GM23338 (cell line): Measurements from ENCODE around the gene PARVB. TPM values are rescaled to one million over a fixed set of nuclear protein-coding genes. Genes with fewer than 3 reads are reported as not detected.

Experiments used
- ATAC-seq: fragments of 200-7000 bp; cut with Tn5 transposase; 3 replicates; pipeline ENCODE4 v1.9.1; 2020
- DNase-seq: peaks from one replicate; pipeline ENCODE4 v3.0.0-alpha.2; 2015; ENCODE audit warnings: low spot score
- H2AFZ ChIP-seq: fragments of 200-600 bp; sonication (generic); 2 replicates; pipeline ENCODE4 v1.8.0; 2016; ENCODE audit warnings: antibody characterized with exemption, mild to moderate bottlenecking, moderate library complexity
- H3F3A ChIP-seq: fragments of 200-600 bp; sonication (generic); replicated peaks from 2 replicates; pipeline ENCODE4 v1.8.0; 2017; ENCODE audit warnings: antibody characterized with exemption, mixed run types, low read depth
- H3K27ac ChIP-seq: fragments of 200-600 bp; sonication (generic); 2 replicates; pipeline ENCODE4 v1.6.1; 2016; ENCODE audit warnings: low read depth
- H3K27me3 ChIP-seq: fragments of 200-600 bp; sonication (generic); 2 replicates; pipeline ENCODE4 v1.8.0; 2016; ENCODE audit warnings: mild to moderate bottlenecking, mixed run types, moderate library complexity; ENCODE audit not compliant: insufficient read depth
- H3K36me3 ChIP-seq: fragments of 200-600 bp; sonication (generic); 2 replicates; pipeline ENCODE4 v1.8.0; 2016; ENCODE audit warnings: mild to moderate bottlenecking; ENCODE audit not compliant: insufficient read depth
- H3K4me1 ChIP-seq: fragments of 200-600 bp; sonication (generic); 2 replicates; pipeline ENCODE4 v1.8.0; 2016; ENCODE audit warnings: mild to moderate bottlenecking, moderate library complexity; ENCODE audit not compliant: insufficient read depth
- H3K4me2 ChIP-seq: fragments of 200-600 bp; sonication (generic); 2 replicates; pipeline ENCODE4 v1.7.1; 2017; ENCODE audit warnings: mixed run types
- H3K4me3 ChIP-seq: fragments of 200-600 bp; sonication (generic); 2 replicates; pipeline ENCODE4 v1.6.1; 2016; ENCODE audit warnings: mixed run types
- H3K79me2 ChIP-seq: fragments of 200-600 bp; sonication (generic); replicated peaks from 2 replicates; pipeline ENCODE4 v1.8.0; 2017; ENCODE audit warnings: mild to moderate bottlenecking; ENCODE audit not compliant: insufficient read depth
- H3K9me2 ChIP-seq: fragments of 200-600 bp; sonication (generic); 2 replicates; pipeline ENCODE4 v1.8.0; 2017; ENCODE audit not compliant: insufficient read depth
- H4K20me1 ChIP-seq: fragments of 200-600 bp; sonication (generic); replicated peaks from 2 replicates; pipeline ENCODE4 v1.8.0; 2017; ENCODE audit warnings: mild to moderate bottlenecking; ENCODE audit not compliant: insufficient read depth
- H3K27ac Mint-ChIP-seq: 2 replicates; pipeline ENCODE4 v1.8.0; 2020; ENCODE audit warnings: inconsistent platforms, mild to moderate bottlenecking, moderate library complexity, mixed read lengths
- H3K27me3 Mint-ChIP-seq: 3 replicates; pipeline ENCODE4 v1.8.0; 2022; ENCODE audit warnings: low read depth, mild to moderate bottlenecking, moderate library complexity, mixed read lengths, inconsistent platforms; ENCODE audit not compliant: insufficient read depth, poor library complexity
- H3K36me3 Mint-ChIP-seq: 3 replicates; pipeline ENCODE4 v1.8.0; 2021; ENCODE audit warnings: low read depth, mild to moderate bottlenecking, inconsistent platforms, moderate library complexity, mixed read lengths
- H3K4me1 Mint-ChIP-seq: 3 replicates; pipeline ENCODE4 v1.8.0; 2020; ENCODE audit warnings: mild to moderate bottlenecking, inconsistent platforms, mixed read lengths
- H3K4me3 Mint-ChIP-seq: 3 replicates; pipeline ENCODE4 v1.8.0; 2021; ENCODE audit warnings: moderate library complexity, mild to moderate bottlenecking, inconsistent platforms, mixed read lengths
- H3K9me3 Mint-ChIP-seq: 3 replicates; pipeline ENCODE4 v1.8.0; 2020; ENCODE audit warnings: moderate library complexity, mild to moderate bottlenecking, inconsistent platforms, mixed read lengths
- CREB1 ChIP-seq: fragments of 250-450 bp; sonication (Bioruptor Pico); IDR thresholded peaks from 2 replicates; pipeline ENCODE4 v1.5.0; 2020; ENCODE audit warnings: low read depth, mild to moderate bottlenecking, moderate library complexity
- CTCF ChIP-seq, 2 experiments: fragments of 200-600 bp in 1 of 2; sonication (generic) in 1 of 2; conservative IDR thresholded peaks; 2 replicates each; pipeline versions ENCODE4 v1.5.1 to v1.6.1; 2016 to 2017; ENCODE audit warnings: antibody characterized with exemption in 2 of 2, low read depth in 2 of 2, mild to moderate bottlenecking in 2 of 2, moderate library complexity in 1 of 2
- ETS1 ChIP-seq: IDR thresholded peaks from 2 replicates; pipeline ENCODE4 v1.6.1; 2016; ENCODE audit warnings: antibody characterized with exemption
- EZH2 ChIP-seq: fragments of 200-600 bp; sonication (generic); IDR thresholded peaks from one replicate; pipeline ENCODE4 v1.8.0; 2017; ENCODE audit warnings: antibody characterized with exemption, mild to moderate bottlenecking, low read depth; ENCODE audit not compliant: unreplicated experiment
- EZH2phosphoT487 ChIP-seq: fragments of 200-600 bp; sonication (generic); IDR thresholded peaks from one replicate; pipeline ENCODE4 v1.8.1; 2018; ENCODE audit warnings: antibody characterized with exemption; ENCODE audit not compliant: unreplicated experiment
- JUNB ChIP-seq: IDR thresholded peaks from one replicate; pipeline ENCODE4 v1.6.1; 2016; ENCODE audit warnings: antibody characterized with exemption; ENCODE audit not compliant: unreplicated experiment
- NANOG ChIP-seq: IDR thresholded peaks from 2 replicates; pipeline ENCODE4 v1.6.1; 2016; ENCODE audit warnings: antibody characterized with exemption, borderline replicate concordance
- POLR2AphosphoS5 ChIP-seq: IDR thresholded peaks from 2 replicates; pipeline ENCODE4 v1.6.1; 2016; ENCODE audit warnings: antibody characterized with exemption, low read depth
- REST ChIP-seq: IDR thresholded peaks from one replicate; pipeline ENCODE4 v1.6.1; 2018; ENCODE audit warnings: antibody characterized with exemption; ENCODE audit not compliant: unreplicated experiment
- STAT1 ChIP-seq: IDR thresholded peaks from one replicate; pipeline ENCODE4 v1.6.1; 2016; ENCODE audit warnings: antibody characterized with exemption; ENCODE audit not compliant: unreplicated experiment
- ZNF114 ChIP-seq: fragments of 250-450 bp; sonication (Bioruptor Pico); IDR thresholded peaks from 2 replicates; pipeline ENCODE4 v1.5.0; 2020; ENCODE audit warnings: mild to moderate bottlenecking, moderate library complexity
- ZNF331 ChIP-seq: fragments of 250-450 bp; sonication (Bioruptor Pico); IDR thresholded peaks from 2 replicates; pipeline ENCODE4 v1.5.0; 2020; ENCODE audit warnings: low read depth, mild to moderate bottlenecking, moderate library complexity
- ZNF462 ChIP-seq: fragments of 250-450 bp; sonication (Bioruptor Pico); IDR thresholded peaks from 2 replicates; pipeline ENCODE4 v1.5.0; 2020; ENCODE audit warnings: mild to moderate bottlenecking, moderate library complexity
- polyA plus RNA-seq: library from polyadenylated mRNA; unstranded; fragments of >200 nt; fragmentation: Nextera tagmentation; extraction: Ambion mirVana; gene quantifications from 2 replicates; pipeline ENCODE4 v1.2.1, GENCODE V29; 2016
- total RNA-seq: library from RNA; depleted of rRNA; stranded (reverse); fragments of >200 nt; shearing (Covaris generic); gene quantifications from 2 replicates; pipeline ENCODE4 v1.2.3, GENCODE V29; 2014

PARVB gene
- total and polyA plus RNA-seq, 2 experiments from 2014 or later, result 4.3 to 7.7 TPM

- no peak for DNase-seq
- Histone ChIP-seq H3K4me1 (peaks cover 6% of the 10 kb centered on the region; the same call in 1 of the 2 replicates), H4K20me1 (no peaks in the 10 kb centered on the region), H3K27ac (no peak overlapping the region), H3K4me2 (no peak overlapping the region), H3F3A (no peaks in the 10 kb centered on the region), H2AFZ (no peak overlapping the region), H3K79me2 (no peaks in the 10 kb centered on the region), H3K36me3 (no peaks in the 10 kb centered on the region), H3K9me2 (no peaks in the 10 kb centered on the region), H3K4me3 (no peak overlapping the region), H3K27me3 (no peaks in the 10 kb centered on the region)
- no peaks in the 10 kb centered on the region; the same call in 1 of the 3 replicates for H3K36me3 Mint-ChIP-seq
- H3K4me3 Mint-ChIP-seq, result no peak overlapping the region
- no peaks in the 10 kb centered on the region; the same call in 2 of the 3 replicates for H3K9me3 Mint-ChIP-seq
- TF ChIP-seq EZH2 (no peak), ETS1 (no peak), ZNF331 (CRISPR knock-in tag) (no peak), STAT1 (no peak), NANOG (no peak), POLR2AphosphoS5 (no peak), CTCF (conservative IDR thresholded peaks at IDR 0.05; ENCODE audit: low read depth in 2 of 2) (no peak), REST (no peak), EZH2phosphoT487 (no peak), CREB1 (CRISPR knock-in tag) (no peak), ZNF114 (CRISPR knock-in tag) (no peak), JUNB (no peak), ZNF462 (CRISPR knock-in tag) (no peak)
- ATAC-seq, result no peak
- peaks cover 25% of the 10 kb centered on the region for H3K4me1 Mint-ChIP-seq
- no peak overlapping the region for H3K27ac Mint-ChIP-seq
- H3K27me3 Mint-ChIP-seq, result peaks cover 4% of the 10 kb centered on the region
Observed at GRCh38 chr22:44087089-44087430, 63.0 kb downstream of the PARVB start.
